PC-3 (cell line): ENCODE measurements around the gene NUP50.

ENCODE experiments used
- EZH2 ChIP-seq: fragments of 300-600 bp; sonication (generic); IDR thresholded peaks from one replicate; pipeline ENCODE4 v1.6.1; 2017; ENCODE audit warnings: antibody characterized with exemption, mild to moderate bottlenecking, low read length; ENCODE audit not compliant: unreplicated experiment
- TF ChIP-seq, protein P1 (sequence below): fragments of 300-600 bp; sonication (generic); conservative IDR thresholded peaks from 2 replicates; pipeline ENCODE4 v1.5.1; 2017; ENCODE audit warnings: antibody characterized with exemption, low read depth, mild to moderate bottlenecking, low read length

DNA sequence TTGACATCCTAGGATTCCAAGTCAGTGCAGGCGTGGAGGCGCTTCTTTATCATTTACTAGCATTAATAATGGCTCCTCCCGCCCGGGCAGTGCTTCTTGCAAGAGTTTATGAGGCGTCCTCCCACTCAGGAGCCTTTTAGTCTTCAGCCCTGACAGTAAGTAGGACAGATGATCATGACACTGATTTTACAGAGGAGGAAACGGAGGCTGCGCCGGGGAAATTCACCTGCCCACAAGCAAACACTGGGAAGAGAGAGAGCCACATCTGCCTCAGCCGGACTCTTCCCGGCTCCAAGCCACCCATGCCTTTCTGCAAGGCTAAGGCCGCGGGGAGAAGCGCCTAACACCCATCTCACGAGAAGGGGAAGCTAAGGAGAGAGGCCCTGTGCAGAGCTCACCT is 41.1 kb downstream of the NUP50 start:
- TF ChIP-seq, protein P1, sequence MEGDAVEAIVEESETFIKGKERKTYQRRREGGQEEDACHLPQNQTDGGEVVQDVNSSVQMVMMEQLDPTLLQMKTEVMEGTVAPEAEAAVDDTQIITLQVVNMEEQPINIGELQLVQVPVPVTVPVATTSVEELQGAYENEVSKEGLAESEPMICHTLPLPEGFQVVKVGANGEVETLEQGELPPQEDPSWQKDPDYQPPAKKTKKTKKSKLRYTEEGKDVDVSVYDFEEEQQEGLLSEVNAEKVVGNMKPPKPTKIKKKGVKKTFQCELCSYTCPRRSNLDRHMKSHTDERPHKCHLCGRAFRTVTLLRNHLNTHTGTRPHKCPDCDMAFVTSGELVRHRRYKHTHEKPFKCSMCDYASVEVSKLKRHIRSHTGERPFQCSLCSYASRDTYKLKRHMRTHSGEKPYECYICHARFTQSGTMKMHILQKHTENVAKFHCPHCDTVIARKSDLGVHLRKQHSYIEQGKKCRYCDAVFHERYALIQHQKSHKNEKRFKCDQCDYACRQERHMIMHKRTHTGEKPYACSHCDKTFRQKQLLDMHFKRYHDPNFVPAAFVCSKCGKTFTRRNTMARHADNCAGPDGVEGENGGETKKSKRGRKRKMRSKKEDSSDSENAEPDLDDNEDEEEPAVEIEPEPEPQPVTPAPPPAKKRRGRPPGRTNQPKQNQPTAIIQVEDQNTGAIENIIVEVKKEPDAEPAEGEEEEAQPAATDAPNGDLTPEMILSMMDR: no peak
- no peak for TF ChIP-seq EZH2
